GM12801 (cell line): Measurements from ENCODE around the gene RXRA.

Experiments used
- CTCF ChIP-seq: IDR thresholded peaks from one replicate; pipeline ENCODE4 v1.5.1; 2011; ENCODE audit warnings: control low read depth; ENCODE audit not compliant: insufficient read length; ENCODE audit errors: extremely low read depth

The RXRA gene

GRCh38 chr9:134368571-134368970 is 42.3 kb downstream of the RXRA start:
- TF ChIP-seq CTCF: no peak

- TF ChIP-seq CTCF: no peak
These were observed 43.4 kb downstream of the RXRA start for GRCh38 chr9:134369416-134370212.

- no peak for TF ChIP-seq CTCF
These were observed 43.9 kb downstream of the RXRA start for GRCh38 chr9:134370213-134370492.

GRCh38 chr9:134370638-134371037 is 44.4 kb downstream of the RXRA start:
- no peak for TF ChIP-seq CTCF

- TF ChIP-seq CTCF: no peak
These were observed 45.5 kb downstream of the RXRA start for GRCh38 chr9:134371731-134372130.

- TF ChIP-seq CTCF: no peak
These were observed 46.5 kb downstream of the RXRA start for GRCh38 chr9:134372581-134373267.

GRCh38 chr9:134373269-134373668 is 47.0 kb downstream of the RXRA start:
- no peak for TF ChIP-seq CTCF

- TF ChIP-seq CTCF: no peak
These were observed 47.7 kb downstream of the RXRA start for GRCh38 chr9:134373953-134374300.
